Measurements from ENCODE around the gene CTNND2.

The CTNND2 gene

GRCh38 chr5:11531811-11532555 is 372.3 kb downstream of the CTNND2 start:
- TF ChIP-seq CTCF (IDR thresholded peaks at IDR 0.05): no peak

- no peak for TF ChIP-seq CTCF (IDR thresholded peaks at IDR 0.05)
Observed at GRCh38 chr5:11528720-11529119, 375.5 kb downstream of the CTNND2 start.

GRCh38 chr5:11527652-11528349 is 376.4 kb downstream of the CTNND2 start:
- no peak for TF ChIP-seq CTCF (IDR thresholded peaks at IDR 0.05)

GRCh38 chr5:11525020-11525419 is 379.2 kb downstream of the CTNND2 start:
- TF ChIP-seq CTCF (IDR thresholded peaks at IDR 0.05): no peak

- no peak for TF ChIP-seq CTCF (IDR thresholded peaks at IDR 0.05)
Observed at GRCh38 chr5:11524188-11524587, 380.1 kb downstream of the CTNND2 start.

GRCh38 chr5:11522796-11523195 is 381.4 kb downstream of the CTNND2 start:
- TF ChIP-seq CTCF (IDR thresholded peaks at IDR 0.05): no peak

- TF ChIP-seq CTCF (IDR thresholded peaks at IDR 0.05): no peak
Observed at GRCh38 chr5:11520241-11520930, 383.9 kb downstream of the CTNND2 start.

Data from LNCAP (cell line).